DOHH2 (cell line): Measurements from ENCODE around the gene ECHS1.

Source experiments
- EZH2phosphoT487 ChIP-seq: fragments of 200-600 bp; sonication (generic); IDR thresholded peaks from 2 replicates; pipeline ENCODE4 v1.6.1; 2017; ENCODE audit warnings: borderline replicate concordance, mild to moderate bottlenecking, antibody characterized with exemption, low read length, moderate library complexity, mixed read lengths
- TF ChIP-seq, protein P1 (sequence below): fragments of 200-600 bp; sonication (generic); IDR thresholded peaks from one replicate; pipeline ENCODE4 v1.5.1; 2014; ENCODE audit warnings: antibody characterized with exemption, mild to moderate bottlenecking, low read depth, low read length; ENCODE audit not compliant: poor library complexity, severe bottlenecking

DNA sequence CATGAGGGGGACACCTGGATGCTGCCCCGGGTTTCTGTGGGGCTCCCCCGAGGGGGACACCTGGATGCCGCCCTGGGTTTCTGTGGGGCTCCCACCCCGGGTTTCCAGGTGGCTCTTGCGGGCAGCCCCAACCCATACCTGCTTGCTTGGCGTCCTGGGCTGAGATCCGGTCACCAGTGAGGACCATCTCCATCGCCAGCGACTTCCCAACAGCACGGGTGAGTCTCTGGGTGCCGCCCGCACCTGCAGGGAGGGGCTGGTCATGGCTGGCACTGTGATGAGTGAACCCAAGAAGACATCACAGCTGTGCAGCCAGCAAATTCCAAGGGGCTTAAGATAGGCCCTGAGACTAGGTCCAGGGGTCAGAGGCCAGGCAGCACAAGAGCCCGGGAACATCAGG is 6.4 kb downstream of the ECHS1 start:
- TF ChIP-seq, protein P1, sequence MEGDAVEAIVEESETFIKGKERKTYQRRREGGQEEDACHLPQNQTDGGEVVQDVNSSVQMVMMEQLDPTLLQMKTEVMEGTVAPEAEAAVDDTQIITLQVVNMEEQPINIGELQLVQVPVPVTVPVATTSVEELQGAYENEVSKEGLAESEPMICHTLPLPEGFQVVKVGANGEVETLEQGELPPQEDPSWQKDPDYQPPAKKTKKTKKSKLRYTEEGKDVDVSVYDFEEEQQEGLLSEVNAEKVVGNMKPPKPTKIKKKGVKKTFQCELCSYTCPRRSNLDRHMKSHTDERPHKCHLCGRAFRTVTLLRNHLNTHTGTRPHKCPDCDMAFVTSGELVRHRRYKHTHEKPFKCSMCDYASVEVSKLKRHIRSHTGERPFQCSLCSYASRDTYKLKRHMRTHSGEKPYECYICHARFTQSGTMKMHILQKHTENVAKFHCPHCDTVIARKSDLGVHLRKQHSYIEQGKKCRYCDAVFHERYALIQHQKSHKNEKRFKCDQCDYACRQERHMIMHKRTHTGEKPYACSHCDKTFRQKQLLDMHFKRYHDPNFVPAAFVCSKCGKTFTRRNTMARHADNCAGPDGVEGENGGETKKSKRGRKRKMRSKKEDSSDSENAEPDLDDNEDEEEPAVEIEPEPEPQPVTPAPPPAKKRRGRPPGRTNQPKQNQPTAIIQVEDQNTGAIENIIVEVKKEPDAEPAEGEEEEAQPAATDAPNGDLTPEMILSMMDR, result no peak
- TF ChIP-seq EZH2phosphoT487, result no peak
